LNCAP (cell line): ENCODE data around the gene MPI.

ENCODE experiments used
- CTCF ChIP-seq: fragments of 450-650 bp; IDR thresholded peaks from 2 replicates; pipeline ENCODE4 v1.5.1; 2017; ENCODE audit warnings: mild to moderate bottlenecking

MPI gene

GRCh38 chr15:74889883-74890664, at the start of gene MPI:
Gene MPI (plus strand): TSS chr15:74890042. CDS start chr15:74890074, 32 bp downstream.
- TF ChIP-seq CTCF: no peak

- no peak for TF ChIP-seq CTCF
Measured at GRCh38 chr15:74840851-74841775, 48.7 kb upstream of the MPI start.

- TF ChIP-seq CTCF: no peak
Measured at GRCh38 chr15:74841891-74842373, 47.9 kb upstream of the MPI start.

- peak; percentile 69 for TF ChIP-seq CTCF
Measured at GRCh38 chr15:74842581-74843444, 47.0 kb upstream of the MPI start, which contains the start of gene ULK3. Gene ULK3 (minus strand): TSS chr15:74843156. CDS start chr15:74843105, 51 bp downstream.

- no peak for TF ChIP-seq CTCF
Measured at GRCh38 chr15:74843445-74843828, 46.4 kb upstream of the MPI start.

GRCh38 chr15:74843891-74844299, 45.9 kb upstream of the MPI start:
- TF ChIP-seq CTCF: no peak
